Left renal cortex interstitium (tissue), 4 donors: ENCODE measurements around the gene EHBP1L1. TPM values are rescaled to one million over a fixed set of nuclear protein-coding genes. Genes with fewer than 3 reads are reported as not detected.

Experiments used
- DNase-seq, 4 donors: peaks; one replicate each; pipeline ENCODE4 v3.0.0-alpha.2; 2013; ENCODE audit warnings: low read depth in 4 of 4, low spot score in 2 of 4, missing footprints in 1 of 4
- polyA plus RNA-seq, 4 donors: library from polyadenylated mRNA; unstranded; fragments of 120-200 nt; gene quantifications; one replicate each; pipeline ENCODE4 v1.2.1, GENCODE V29; 2013; ENCODE audit not compliant: insufficient read length in 4 of 4

The EHBP1L1 gene
- polyA plus RNA-seq, 4 donors = 9.4 to 23.3 (median 16.2) TPM

DNA sequence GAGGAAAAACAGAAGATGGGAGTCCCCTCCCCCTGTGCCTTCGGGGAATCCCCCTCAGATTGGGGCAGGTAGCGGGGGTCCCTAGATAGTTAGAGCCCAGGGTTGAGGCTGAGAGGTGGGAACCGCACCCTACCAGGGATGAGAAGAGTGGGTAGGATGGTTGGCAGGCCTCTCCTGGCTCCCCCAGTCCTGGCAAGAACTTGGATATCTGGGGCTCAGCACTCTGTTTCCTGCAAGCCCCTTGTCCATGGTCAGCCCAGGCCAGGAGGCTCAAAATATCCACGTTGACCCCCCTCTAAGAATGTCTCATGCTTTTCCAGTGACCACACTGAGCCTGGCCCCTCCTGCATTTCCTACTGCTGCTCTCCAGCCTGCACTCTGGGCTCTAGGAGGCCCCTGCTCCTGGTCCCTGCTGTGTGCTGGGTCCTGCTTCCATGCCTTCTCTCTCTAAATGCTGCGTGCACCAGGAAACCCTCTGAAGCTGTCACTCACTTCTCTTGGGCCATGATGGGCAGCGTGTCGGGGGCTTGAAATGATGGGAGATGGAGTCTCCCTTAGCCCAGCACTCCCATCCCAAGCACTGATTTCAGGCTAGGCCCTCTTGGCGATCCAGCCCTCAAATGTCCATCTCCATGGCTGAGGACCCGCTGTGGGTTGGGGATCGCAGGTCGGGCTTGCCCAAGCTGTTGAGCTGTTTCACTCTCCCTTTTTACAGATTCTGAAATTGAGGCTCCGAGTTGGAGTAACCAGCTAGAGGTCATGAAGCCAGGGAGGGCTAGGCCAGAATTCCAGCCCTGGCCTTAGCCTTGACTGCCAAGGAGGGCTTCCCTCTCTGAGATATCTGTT is 36.1 kb downstream of the EHBP1L1 start:
- DNase-seq = no peak

DNA sequence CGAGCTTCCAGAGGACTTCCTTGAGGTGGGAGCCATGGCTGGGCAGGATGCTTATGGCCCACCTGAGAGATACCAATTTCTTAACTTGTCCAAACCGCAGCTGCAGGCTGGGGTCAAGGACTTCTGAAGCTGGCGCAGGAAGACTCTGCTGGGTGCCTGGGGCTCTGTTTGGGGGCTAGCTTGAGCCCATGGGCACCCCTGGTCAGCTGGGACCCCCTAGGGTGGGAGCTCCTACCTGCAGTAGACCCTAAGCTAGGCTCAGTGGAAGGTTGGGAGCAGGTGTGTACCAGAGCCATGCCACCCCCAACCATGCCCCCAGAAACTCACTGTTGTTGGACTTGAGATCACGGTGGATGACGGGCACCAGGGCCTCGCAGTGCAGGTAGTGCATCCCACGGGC is 36.8 kb downstream of the EHBP1L1 start:
- no peak for DNase-seq

DNA sequence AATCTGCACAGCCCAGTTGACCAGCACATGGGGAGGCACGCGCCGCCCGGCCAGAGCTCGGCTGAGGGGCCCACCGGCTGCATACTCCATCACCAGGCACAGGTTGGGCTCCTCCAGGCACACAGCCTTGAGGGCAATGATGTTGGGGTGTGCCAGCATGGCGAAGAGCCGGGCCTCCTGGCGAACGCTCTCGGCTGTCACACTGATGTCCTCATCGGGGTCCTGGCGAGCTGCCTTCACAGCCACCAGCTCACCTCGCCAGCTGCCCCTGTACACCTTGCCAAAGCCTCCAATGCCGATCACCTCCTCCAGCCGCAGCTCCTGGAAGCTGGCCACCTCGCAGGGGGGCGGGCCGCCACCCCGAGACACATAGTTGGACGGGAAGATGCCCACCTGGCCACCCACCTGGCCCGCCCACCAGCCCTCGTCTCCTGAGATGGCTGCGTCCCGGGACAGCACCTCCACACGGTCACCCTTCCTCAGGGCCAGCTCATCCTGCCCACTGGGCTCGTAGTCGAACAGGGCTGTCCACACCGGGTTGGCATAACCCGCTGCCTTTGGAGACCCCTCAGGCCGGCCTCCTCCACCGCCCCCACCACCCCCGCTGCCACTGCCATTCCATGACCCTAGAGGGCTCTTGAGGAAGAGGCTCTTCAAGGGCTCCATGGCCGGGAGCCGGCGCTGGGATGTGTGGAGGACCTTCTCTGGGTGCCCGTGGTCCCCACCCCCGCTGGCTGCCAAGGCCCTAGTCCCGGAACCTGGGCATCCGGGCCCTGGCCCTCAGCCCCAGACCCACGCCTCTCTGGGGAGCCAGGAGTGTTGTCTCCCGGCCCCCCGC is 37.5 kb downstream of the EHBP1L1 start:
- no peak for DNase-seq

DNA sequence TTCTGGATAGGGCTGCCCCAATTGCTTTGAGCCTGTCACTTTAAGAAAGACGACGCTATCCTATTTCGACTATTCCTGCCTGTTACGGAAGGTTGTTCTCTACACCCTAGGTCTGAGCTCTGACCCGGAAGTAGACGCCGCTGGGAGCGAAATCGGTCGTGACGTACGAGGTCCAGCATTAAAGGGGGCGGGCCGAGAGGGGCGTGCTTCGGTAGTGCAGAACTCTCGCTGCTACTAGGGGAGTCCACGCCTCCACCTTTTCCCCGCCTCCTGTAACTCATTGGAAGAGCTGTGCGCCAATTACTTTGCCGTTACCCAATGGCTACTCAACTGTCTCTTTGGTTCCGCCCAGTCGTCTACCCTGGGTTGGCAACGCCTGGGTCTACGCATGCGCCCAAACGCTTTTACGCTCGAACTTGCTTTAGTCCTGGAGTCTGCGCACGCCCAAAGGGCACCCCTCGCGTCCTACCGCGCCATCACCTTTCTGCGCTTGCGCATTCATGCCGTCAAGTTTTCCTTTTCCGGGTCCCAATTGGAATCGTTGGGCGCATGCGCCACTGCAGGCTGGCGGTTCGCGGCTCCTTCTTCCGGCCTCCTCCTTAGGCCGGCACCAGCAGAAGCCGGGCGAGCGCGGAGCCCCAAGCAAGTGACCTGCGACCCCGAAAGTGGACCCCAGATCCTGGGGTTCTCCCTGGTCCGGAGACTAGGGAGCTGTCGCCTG is 39.5 kb downstream of the EHBP1L1 start, which contains the start of gene PCNX3:
Gene PCNX3 (plus strand): TSS at position 548 of the 721 bp plus-strand sequence. CDS start 536 bp downstream, outside the sequence.
- peak; percentile 100 for DNase-seq

DNA sequence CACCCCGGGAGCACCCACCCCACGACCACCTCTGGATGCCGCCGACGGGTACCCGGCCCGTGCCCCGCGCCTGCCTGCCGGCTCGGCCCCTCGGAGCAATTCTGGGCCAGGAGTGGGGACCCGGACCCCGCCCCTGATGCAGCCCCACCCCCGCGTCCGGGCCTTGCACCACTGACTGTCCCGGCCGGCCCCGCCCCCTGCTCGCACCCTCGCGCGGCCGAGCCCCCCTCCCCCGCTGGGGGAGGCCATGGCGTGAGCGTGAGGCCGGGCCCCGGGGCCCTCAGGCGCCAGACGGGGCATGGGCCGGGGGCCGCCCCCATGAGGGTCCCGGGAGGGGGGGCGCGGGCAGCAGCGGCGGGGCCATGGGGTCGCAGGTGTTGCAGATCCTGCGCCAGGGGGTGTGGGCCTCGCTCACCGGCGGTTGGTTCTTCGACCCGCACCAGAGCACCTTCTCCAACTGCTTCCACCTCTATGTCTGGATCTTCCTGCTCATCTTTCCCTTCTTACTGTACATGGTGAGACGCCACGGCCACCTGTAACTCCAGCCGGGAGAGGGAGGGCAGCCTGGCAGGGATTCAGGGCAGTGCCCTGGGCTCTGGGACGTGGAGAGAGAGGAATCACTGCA is 40.2 kb downstream of the EHBP1L1 start:
- DNase-seq = no peak

DNA sequence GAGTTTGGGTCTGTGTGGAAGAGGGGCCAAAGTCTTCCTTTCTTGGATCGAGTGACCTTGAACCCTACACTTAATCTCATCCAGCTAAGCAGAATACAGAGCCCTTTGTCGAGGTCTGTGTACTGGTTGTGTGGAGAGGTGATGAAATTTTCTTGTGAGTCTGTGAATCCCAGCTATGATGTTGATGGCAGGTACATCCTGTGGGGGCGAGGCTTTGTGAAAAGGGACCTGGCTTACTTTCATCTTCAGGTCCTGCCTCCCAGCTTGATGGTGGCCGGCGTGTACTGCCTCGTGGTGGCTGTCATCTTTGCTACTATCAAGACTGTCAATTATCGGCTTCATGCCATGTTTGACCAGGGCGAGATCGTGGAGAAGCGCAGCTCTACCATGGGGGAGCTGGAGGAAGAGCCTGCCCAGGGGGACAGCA is 40.7 kb downstream of the EHBP1L1 start:
- no peak for DNase-seq

DNA sequence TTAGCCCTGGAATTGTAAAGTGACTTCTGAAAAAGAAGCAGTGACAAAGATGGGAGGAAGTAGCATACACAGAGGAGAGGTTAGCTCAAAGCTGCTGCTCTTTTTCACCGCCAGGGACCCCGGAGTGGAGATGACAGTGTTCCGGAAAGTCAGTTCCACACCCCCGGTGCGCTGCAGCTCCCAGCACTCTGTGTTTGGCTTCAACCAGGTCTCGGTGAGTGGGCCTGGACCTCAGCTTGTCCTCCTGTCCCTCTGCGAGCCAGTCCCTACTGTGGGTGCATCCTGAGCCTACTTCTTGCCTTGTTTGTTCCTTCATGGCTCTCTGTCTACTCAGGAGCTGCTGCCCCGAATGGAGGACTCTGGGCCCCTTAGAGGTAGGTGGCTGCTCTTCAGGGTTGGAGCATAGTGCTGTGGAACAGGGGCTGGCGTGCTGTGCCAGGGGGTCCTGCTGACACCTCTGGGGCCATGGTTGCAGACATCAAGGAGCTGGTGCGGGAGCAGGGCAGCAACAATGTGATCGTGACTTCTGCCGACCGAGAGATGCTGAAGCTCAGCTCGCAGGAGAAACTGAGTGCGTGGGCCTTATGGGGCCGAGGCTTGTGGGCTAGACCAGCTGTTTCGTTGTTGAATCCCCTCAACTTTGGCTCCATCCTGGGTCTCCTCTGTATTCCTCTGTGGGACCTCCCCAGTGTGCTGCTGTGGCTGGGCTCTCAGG is 41.4 kb downstream of the EHBP1L1 start:
- DNase-seq = no peak

DNA sequence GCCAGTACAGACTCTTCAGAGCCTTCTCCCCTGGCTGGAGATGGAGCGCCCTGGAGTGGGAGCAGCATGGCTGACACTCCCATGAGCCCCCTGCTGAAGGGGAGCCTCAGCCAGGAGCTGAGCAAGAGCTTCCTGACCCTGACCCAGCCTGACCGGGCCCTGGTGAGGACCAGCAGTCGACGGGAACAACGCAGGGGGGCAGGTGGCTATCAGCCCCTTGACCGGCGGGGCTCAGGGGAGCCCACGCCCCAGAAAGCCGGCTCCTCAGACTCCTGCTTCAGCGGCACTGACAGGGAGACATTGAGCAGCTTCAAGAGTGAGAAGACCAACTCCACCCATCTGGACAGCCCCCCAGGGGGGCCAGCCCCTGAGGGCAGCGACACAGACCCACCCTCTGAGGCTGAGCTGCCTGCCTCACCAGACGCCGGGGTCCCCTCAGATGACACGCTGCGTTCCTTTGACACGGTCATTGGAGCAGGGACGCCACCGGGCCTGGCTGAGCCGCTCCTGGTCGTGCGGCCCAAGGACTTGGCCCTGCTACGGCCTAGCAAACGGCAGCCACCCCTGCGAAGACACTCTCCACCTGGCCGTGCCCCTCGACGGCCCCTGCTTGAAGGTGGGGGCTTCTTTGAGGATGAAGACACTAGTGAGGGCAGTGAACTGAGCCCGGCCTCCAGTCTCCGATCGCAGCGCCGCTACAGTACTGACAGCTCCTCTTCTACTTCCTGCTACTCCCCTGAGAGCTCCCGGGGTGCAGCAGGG is 42.3 kb downstream of the EHBP1L1 start:
- no peak for DNase-seq

DNA sequence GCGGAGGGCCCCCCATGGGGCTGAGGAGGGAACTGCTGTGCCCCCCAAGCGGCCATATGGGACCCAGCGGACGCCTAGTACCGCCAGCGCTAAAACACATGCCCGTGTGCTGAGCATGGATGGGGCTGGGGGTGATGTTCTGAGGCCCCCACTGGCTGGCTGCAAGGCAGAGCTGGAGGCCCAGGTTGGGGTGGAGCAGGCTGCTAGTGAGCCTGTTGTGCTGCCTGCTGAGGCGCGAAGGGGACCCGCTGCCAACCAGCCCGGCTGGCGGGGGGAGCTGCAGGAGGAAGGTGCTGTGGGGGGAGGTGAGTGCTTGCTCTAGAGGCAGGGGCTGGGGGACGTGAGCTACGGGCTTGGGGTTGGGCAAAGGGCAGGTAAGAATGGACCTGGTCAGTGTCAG is 42.9 kb downstream of the EHBP1L1 start:
- no peak for DNase-seq

DNA sequence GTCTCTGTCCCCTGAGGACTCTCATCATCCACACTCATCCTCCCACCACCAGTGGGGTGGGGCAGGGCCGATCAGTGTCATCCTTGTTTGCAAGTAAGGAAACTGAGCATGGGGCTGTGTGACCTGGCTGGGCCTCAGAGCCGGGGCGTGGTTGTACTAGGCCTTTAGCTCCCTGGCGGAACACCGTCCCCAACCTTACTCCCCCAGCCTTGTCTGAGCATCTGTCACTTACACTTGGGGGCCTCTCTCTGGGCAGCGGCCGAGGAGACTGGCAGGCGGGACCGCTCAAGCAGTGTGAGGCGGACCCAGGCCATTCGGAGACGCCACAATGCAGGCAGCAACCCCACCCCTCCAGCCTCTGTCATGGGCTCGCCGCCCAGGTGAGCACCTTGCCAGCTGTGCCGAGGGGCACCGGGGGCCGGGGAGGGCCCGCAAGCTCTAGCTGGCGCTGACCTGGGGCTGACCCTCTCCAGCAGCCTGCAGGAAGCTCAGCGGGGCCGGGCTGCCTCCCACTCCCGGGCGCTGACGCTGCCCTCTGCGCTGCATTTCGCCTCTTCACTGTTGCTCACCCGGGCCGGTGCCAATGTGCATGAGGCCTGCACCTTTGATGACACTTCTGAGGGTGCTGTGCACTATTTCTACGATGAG is 43.6 kb downstream of the EHBP1L1 start:
- DNase-seq = no peak

DNA sequence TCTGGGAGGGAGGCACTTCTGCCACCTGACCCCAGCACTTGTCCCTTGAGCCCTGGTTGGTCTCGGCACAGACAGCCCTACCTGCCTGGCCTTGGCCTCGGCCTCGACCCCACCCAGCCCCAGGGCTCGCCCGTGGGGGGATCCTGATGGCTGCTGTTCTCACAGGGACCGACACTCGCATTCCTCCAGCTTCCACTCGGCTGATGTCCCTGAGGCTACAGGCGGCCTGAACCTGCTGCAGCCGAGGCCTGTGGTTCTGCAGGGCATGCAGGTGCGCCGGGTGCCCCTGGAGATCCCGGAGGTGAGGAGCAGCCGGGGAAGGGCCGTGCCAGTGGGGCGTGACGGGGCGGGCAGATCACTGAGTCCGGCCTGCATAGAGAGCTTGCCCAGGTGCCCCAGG is 44.8 kb downstream of the EHBP1L1 start:
- DNase-seq = no peak

DNA sequence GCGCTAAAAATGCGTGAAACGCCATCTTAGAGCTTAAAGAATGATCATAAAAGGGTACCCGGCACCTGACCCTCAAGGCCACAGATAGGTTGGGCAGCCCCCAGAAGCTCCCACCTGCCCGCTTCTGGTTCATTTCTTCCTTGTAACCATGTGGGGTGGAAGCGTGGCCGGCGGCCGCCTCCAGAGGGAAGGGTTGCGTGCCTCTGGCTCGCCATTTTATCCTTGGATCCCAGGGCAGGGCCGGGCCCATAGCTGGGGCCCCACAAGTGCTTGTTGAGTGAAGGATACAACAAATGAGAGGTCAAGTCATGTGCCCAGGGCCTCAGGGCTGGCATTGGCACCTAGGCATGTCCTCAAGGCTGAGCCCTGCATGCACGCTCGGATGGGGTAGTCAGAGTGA is 45.6 kb downstream of the EHBP1L1 start:
- no peak for DNase-seq

DNA sequence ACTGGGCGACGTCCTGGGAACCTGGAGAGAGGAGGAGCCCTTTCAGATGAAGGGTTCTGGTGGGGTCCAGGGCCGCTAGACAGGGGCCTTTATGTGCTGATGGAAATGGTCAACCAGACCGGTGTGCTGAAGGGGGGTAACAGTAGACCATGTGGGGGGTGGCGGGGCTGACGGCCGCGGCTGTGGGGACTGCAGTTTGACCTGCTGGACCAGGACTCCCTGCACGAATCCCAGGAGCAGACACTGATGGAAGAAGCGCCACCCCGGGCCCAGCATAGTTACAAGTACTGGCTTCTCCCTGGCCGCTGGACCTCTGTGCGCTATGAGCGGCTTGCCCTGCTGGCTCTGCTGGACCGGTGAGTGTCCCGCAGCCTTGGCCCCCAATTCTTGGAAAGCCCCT is 46.2 kb downstream of the EHBP1L1 start:
- DNase-seq = no peak

DNA sequence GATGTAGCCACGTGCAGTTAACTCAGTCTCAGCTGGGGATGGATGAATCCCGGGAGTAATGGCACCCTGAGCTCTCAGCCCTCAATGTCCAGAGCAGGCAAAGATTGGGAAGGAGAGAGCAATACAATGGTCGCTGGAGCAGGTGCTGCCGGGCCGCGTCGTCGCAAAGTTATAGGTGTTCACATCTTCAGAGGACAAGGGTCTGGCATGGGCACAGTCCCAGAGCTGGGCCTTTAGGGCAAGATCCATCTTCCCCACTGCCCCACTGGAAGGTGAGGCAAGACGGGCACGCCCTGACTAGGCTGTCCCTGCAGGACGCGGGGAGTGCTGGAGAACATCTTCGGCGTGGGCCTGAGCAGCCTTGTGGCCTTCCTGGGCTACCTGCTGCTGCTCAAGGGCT is 47.3 kb downstream of the EHBP1L1 start:
- no peak for DNase-seq

DNA sequence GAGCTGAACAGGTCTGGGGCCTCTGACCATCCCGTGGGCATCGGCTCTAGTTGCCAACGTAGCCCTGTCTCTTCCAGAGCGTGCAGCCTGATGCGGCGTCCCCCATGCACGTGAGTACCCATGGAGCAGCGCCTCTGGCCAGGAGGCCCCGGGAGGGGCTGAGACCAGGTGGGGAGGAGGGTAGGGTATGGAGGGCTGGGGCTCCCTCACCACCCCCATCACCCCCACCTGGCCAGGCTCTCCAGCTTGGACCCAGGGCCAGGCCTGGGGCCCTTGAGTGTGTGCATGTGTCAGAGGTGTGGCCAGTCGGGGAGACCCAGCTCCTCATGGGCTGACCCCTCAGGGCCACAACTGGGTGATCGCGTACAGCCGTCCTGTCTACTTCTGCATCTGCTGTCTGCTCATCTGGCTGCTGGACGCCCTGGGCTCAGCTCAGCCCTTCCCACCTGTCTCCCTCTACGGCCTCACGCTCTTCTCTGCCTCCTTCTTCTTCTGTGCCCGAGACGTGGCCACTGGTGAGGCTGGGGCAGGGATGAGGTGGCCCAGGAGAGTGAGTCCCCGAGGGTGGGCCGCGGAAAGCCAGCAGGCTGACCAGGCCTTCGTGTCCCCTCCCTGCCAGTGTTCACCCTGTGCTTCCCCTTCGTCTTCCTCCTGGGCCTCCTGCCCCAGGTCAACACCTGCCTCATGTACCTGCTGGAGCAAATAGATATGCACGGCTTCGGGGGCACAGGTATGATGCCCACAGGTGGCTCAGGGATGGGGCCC is 48.2 kb downstream of the EHBP1L1 start:
- DNase-seq = no peak

DNA sequence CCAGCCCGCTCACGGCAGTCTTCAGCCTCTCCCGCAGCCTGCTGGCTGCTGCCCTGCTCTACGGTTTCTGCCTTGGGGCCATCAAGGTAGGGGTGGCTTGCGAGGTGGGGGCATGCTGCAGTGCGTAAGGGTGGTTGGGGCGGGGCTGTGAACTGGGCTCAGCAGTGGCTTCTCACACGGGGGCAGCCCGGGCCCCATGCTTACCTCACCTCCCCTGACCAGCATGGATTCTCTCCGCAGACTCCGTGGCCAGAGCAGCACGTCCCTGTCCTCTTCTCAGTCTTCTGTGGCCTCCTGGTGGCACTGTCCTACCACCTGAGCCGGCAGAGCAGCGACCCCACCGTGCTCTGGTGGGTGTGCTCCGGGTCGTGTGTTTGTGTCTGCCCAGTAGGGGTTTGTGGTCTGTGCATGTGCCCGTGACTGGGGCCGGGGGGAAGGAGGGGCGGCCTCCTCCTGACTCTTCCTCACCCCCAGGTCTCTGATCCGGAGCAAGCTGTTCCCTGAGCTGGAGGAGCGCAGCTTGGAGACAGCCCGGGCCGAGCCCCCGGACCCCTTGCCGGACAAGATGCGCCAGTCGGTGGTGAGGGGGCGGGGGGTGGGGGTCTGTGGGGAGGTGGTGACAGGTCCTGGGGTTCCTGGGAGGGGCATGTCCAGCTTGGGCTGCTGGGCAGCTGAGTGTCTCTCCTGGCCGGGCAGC is 49.2 kb downstream of the EHBP1L1 start:
- no peak for DNase-seq

DNA sequence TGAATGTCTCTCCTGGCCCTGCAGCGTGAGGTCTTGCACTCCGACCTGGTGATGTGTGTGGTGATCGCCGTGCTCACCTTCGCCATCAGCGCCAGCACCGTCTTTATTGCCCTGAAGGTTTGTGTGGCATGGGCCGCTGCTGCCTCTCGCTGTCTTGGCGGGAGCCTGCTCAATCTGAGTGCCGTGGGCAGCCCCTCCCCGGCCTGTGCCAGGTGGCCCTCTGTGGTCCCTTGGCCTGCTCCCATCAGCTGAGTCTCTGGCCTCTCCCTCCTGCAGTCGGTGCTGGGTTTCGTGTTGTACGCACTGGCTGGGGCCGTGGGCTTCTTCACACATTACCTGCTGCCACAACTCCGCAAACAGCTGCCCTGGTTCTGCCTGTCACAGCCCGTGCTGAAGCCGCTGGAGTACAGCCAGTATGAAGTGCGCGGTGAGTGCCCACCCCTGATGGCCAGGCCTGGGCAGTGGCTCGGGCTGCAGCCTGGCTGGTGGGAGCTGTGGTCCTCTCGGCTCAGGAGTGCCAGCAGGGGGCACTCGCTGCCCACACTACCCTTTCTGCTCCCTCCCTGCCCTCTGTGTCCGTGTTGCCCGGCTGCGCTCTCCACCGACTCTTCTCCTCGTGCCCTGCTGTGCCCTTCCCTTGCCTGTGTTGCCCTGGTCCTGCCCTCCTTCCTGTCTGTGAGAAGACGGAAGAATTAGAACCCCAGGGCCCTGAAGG is 49.9 kb downstream of the EHBP1L1 start:
- no peak for DNase-seq
